NCI-H1092 (cell line): ENCODE measurements around the gene KCNIP2.

ENCODE experiments used
- DNase-seq: peaks from one replicate; lab custom pipeline; 2025; lab: John Stamatoyannopoulos, UW

The KCNIP2 gene

GRCh38 chr10:101851411-101852116 is 8.0 kb upstream of the KCNIP2 start:
- DNase-seq = no peak

GRCh38 chr10:101850749-101851148 is 7.1 kb upstream of the KCNIP2 start:
- no peak for DNase-seq

GRCh38 chr10:101848894-101849351 is 5.3 kb upstream of the KCNIP2 start:
- no peak for DNase-seq

- DNase-seq = no peak
Measured at GRCh38 chr10:101848408-101848807, 4.8 kb upstream of the KCNIP2 start.

DNA sequence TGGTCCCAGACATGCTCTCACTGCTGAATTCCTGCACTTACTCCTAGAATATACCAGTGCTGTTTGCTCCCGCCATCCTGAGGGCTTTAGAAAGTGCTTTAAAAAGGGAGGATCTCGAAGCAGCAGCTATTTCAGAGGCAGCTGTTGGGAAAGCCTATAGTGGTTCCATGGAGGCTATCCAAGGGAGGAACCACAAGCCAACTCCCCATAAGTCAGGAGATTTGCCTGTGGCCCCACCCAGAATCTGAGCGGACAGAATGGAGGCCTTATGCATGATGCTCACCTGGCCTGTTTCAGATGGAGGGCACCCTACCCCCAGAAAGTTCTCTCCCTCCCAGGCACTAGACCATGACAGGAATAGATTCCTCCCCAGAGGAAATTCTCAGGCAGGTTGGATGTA is 2.3 kb upstream of the KCNIP2 start:
- no peak for DNase-seq

GRCh38 chr10:101841826-101842225 is 1.8 kb downstream of the KCNIP2 start:
- no peak for DNase-seq

GRCh38 chr10:101840741-101841453 is 2.7 kb downstream of the KCNIP2 start:
- DNase-seq = peak; percentile 39

DNA sequence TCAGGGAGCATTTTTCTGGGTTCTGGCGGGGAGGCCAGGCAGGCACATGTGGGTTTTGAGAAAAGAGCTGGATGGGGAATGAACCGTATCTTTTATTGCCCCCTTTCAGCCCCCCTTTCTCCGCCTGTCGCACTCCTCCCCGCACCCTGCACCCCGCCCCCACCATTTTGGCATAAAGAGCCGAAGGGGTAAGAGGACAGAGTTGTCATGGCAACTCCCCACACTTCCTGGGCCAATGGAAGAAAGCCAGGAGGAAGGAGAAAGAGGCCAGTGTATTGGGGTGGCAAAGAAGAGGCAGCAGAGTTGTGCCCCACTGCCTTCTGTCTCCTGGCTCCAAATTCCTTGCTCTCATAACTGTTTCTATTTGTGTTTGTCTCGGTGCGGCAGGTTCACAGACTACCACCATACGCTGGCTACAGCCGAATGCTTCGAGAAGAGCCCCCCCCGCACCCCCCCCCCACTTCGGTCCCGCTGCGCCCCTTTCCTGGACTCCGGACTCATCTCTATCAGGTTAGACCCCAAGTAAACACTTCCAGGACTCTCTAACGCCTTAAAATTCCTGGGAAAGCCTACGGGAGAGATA is 3.4 kb downstream of the KCNIP2 start:
- DNase-seq = no peak

GRCh38 chr10:101839416-101840063 is 4.1 kb downstream of the KCNIP2 start:
- DNase-seq = no peak

GRCh38 chr10:101839002-101839401 is 4.6 kb downstream of the KCNIP2 start:
- DNase-seq = no peak

- DNase-seq = no peak
Measured at GRCh38 chr10:101838416-101838970, 5.1 kb downstream of the KCNIP2 start.

- DNase-seq = no peak
Measured at GRCh38 chr10:101837748-101838147, 5.9 kb downstream of the KCNIP2 start.

DNA sequence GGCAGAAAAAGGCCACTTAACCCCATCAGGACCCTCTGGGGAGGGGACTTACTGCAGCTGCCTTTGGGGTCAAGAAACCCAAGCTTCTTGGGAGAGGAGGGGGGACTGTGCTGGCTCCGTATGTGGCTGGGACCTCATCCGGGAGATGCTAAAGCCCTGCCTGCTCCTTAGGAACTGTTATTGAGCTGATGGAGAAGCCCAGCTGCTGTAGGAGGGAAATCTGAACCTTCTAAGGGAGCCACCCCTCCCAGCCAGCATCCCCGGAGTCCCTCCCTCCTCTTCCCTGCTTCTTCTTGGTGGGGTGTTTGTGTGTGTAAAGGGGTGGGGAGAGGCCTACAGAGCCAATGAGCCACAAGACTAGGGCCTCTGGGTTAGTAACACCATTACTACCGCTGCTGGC is 8.2 kb downstream of the KCNIP2 start:
- DNase-seq = no peak

DNA sequence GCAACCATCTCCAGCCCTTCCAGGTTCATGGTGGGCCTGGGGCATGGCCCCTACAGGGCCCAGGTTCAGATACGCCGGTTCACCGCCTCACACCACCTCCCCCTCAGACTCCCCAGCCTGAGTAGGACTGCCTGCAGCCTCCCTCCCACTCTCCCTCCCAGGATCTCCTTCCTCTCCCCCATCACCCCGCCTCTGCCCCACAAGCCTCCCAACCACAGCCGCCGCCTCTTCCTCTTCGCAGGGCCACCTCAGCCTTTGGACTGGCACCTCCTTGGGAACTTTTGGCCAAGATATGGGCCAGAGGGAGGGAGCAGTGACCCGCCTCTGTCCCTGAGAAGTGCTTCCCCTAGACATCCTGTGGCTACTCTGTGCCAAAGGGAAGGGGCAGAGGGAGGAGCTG is 9.3 kb downstream of the KCNIP2 start:
- no peak for DNase-seq

DNA sequence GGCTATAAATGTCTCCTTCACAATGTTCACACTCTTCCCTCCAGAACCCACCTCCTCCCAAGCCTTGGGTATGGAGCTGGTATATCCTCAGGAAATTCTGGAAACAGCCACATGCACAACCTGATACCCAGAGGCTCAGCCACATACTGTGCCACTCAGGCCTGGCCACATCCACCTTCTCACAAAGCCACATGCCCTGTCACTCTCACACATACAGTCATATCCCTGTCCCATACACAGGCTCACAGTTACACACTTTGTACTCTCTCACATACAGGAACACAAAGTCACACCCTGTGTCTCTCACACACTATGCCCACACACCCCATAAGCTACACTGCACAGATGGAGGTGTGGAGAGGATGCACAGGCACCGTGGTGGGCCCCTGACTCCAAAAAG is 10.1 kb downstream of the KCNIP2 start:
- no peak for DNase-seq

DNA sequence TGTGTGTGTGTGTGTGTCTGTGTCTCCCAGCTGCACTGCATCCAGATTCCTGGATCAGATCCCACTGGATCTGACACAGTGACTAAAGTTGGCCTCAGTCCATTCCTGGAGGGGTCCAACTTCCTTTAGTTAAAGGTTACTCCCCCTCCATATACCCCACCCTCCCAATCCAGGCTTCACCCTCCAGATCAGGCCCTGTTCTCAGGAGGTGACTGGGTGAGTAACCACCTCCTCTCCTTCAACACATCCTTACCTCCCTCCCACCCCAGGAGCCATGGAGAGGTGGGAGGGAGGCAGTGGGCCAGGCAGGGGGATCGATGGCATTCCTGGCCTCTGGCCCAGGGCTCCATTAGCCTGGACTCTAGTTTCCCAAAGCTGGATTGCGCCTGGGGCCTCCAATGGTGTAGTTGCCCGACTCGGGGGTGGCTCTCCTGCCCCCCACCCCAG is 11.3 kb downstream of the KCNIP2 start:
- peak; percentile 46 for DNase-seq

- DNase-seq = no peak
Measured at GRCh38 chr10:101831169-101831811, 12.3 kb downstream of the KCNIP2 start.

DNA sequence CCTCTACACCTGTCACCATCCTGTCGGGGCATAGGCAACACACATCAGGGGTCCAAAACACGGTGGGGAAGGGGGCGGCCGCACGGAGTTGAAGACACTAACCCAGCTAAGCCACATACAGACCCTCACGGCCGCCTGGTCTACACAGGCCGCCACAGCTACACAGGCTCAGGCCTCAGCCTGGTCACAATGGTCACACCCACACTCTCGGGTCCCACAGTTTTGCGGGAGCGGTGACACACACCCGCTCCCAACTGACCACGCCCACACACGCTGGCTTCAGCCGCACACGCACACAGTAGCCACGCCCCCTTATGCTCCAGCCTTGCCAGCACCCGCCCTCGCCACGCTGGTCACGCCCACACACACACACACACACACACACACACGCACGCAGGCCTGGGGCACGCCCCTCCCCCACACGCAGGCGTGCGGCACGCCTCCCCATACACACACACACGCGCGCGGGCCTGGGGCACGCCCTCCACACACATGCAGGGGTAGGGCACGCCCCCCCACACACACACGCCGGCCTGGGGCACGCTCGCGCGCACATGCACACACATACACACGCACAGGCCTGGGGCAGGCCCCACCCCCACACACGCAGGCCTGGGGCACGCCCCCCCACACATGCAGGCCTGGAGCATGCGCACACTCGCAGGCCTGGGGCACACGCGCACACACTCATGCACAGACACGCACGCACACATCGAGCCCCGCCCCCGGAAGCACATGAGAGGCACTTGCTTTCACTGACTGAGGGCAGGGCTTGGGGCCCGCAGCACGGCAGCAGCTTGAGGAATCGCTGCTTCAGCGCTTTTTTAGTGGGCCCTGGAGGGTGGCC is 13.1 kb downstream of the KCNIP2 start:
- DNase-seq = peak; percentile 44

DNA sequence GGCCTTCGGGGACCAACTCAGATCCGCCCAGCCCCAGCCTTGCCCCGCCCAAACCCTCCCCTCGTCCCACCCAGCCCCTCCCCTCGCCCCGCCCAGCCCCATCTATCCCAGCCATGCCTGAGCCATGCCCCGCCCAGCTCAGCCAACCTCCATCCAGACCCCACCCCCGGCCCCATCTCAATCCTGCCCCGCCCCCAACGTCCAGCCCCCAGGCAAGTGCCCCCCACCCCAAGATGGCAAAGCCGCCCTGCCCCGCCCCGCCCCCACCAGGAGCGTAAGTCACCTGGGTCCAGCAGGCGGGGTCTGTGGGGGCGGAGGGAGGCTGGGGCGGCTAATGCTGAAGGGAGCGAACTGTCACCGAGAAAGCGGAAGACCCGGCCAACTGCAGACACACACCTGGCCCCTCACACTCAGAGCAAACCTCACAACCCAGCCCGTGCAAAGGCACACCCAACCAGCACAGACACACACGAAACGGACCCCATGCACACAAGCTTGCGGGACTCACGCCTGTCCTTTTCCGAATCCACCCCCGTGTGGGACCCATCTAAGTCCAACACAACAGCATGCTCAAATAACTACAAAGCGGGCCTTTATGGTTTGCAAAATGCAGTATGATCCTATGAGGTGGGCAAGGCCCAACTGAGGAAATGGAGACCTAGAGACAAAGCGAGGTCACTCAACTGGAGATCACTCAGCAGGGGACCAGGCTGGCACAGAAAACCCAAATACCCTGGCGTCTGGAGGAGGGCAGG is 13.9 kb downstream of the KCNIP2 start:
- DNase-seq = no peak
